Mucosa of stomach (tissue), 1 donor: ENCODE results near the gene PLXDC2.

Source experiments
- H3K27me3 ChIP-seq: one replicate; pipeline ENCODE4 v1.7.0; 2013; ENCODE audit warnings: mild to moderate bottlenecking, low read length; ENCODE audit not compliant: control insufficient read depth, insufficient read depth
- H3K36me3 ChIP-seq: one replicate; pipeline ENCODE4 v1.7.0; 2013; ENCODE audit warnings: low read length; ENCODE audit not compliant: control insufficient read depth, insufficient read depth
- H3K4me1 ChIP-seq: one replicate; pipeline ENCODE4 v1.7.0; 2013; ENCODE audit warnings: mild to moderate bottlenecking, low read length; ENCODE audit not compliant: control insufficient read depth, insufficient read depth
- H3K4me3 ChIP-seq: one replicate; pipeline ENCODE4 v1.7.0; 2013; ENCODE audit warnings: low read length
- H3K9ac ChIP-seq: one replicate; pipeline ENCODE4 v1.7.0; 2013; ENCODE audit warnings: mild to moderate bottlenecking, low read length, moderate library complexity
- H3K9me3 ChIP-seq: one replicate; pipeline ENCODE4 v1.7.0; 2013; ENCODE audit warnings: mild to moderate bottlenecking, low read length, moderate library complexity; ENCODE audit not compliant: control insufficient read depth
- donor health status: Pancreatic carcinoma.

PLXDC2 gene

DNA sequence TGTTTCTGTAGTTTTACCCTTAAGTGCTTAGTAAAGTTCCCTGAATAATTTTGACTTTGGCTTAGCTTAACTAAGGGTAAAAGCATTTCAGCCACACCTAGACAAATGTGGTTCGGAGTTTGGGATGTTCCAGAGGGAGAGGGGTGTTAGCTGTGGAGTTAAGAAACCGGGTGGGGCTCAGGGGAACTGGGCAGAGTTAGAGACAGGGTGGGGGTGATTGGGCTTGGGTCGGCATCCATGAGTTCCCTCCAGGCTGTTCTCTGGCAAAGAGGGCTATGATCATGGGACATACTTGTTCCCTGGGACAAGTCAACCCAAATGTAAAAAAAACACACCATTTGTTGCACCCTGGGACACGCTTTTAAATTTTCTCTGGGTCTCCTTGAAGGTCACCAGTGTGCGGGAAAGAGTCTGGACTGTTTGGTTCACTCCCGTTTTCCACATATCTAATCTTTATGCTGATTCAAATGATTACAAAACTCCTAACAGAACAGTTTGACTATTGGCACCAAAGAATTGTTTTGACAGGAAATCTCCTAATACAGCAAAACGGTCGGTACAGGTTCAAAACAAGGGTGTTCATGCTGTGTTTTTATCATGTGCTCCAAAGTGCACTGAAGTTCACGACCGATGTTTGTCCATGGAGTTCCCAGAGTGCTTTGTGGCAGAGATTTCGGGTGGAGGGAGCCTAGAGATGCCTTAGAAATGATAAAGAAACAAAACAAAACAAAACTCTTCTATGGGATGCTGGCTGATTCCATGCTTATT lies 56.5 kb downstream of the PLXDC2 start:
- Histone ChIP-seq H3K27me3 (no peaks in the 10 kb centered on the region), H3K9ac (no peak overlapping the region), H3K4me1 (no peaks in the 10 kb centered on the region), H3K9me3 (no peaks in the 10 kb centered on the region), H3K36me3 (no peaks in the 10 kb centered on the region), H3K4me3 (no peak overlapping the region)

DNA sequence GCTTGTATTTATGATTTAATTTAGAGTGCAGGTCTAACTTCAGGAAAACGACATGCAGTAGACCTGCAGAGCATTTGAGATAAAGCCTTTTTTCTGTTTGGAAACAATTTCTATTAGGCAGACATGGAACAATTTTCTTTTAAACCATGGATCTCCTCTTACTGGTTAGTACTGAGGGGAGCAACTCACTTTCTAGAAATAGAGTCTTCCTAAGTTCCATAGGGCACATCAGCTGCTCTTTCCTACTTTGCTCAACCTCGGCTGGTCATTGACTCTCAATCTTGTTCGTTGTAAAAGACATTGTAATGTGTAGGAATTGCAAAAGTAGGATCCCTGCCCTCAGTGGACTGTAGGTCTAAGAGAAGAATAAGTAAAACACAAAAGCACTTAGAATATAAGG lies 58.0 kb downstream of the PLXDC2 start:
- Histone ChIP-seq H3K4me1 (no peaks in the 10 kb centered on the region), H3K9me3 (no peaks in the 10 kb centered on the region), H3K9ac (no peak overlapping the region), H3K36me3 (no peaks in the 10 kb centered on the region), H3K4me3 (no peak overlapping the region), H3K27me3 (no peaks in the 10 kb centered on the region)

DNA sequence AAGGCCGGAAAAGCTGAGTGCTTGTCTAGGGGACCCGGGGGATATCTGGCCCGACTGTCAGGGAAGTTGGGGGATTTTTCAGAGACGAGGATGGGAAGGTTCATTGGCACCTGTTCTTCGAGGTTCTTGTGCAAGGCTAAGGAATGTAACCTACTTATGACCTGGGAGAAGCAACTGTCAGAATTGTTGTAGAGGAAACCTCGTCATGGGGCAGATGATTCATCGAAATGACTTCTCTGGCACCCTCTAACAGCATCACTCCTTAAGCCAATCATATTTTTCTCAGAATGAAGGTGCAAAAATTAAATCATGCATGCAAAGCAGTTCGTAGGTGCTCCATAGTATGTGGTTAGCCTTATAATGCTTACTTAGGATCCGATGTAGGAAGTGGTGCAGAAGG lies 58.6 kb downstream of the PLXDC2 start:
- no peaks in the 10 kb centered on the region for H3K4me1 ChIP-seq
- H3K36me3 ChIP-seq: no peaks in the 10 kb centered on the region
- H3K4me3 ChIP-seq: no peak overlapping the region
- no peak overlapping the region for H3K9ac ChIP-seq
- H3K9me3 ChIP-seq: no peaks in the 10 kb centered on the region
- no peaks in the 10 kb centered on the region for H3K27me3 ChIP-seq

DNA sequence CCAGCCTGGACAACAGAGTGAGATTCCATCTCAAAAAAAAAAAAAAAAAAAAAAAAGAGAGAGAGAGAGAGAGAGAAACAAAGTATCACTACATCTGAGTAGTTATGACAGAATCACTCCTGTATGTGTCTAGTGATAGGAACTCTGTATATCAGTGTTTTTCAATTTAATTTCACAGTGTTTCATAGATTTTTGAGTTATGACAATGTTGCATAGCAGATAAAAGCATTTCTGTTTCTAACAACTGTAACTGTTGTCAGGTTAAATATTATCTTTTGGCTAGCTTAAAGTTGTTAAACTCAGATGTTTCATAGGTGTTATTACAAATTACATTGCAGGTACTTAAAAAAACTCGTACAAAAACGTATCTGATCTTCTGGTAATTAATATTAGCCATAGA lies 60.3 kb downstream of the PLXDC2 start:
- no peaks in the 10 kb centered on the region for H3K4me1 ChIP-seq
- H3K9me3 ChIP-seq: no peaks in the 10 kb centered on the region
- H3K36me3 ChIP-seq: no peaks in the 10 kb centered on the region
- no peaks in the 10 kb centered on the region for H3K27me3 ChIP-seq
- H3K4me3 ChIP-seq: no peak overlapping the region
- no peak overlapping the region for H3K9ac ChIP-seq

DNA sequence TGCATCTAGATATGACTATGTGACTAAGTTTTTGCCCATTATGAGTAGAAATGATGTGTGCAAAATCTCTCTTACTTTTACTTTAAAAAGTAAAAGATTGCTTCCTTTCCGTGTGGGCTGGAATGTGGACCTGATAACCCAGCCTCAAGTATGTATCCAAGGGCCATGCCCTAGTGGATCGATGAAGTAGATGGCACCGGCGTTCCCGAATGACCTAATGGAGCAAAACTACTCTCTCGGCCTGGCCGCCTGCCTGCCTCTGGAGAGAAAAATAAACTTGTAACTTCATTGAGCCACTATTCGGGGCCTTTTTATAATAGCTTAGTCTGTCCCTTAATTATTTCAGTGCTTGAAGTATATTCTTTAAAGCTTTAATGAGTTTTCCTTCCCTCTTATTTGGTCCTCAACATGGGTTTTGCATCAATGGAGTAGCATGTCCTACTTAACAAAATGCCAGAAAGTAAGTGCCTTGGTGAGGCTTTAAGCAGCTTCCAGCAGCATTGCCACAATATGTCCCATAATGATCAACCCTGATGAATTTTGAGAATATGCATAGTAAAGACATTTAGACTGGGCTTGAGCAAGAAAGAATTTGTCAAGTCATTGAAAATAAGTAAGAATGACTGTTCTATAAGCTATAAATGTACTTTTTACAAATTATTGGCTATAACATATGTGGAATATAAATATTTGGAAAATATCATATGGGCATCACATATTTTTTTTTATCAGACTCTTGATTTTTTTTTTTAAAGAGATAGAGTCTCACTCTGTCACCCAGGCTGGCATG lies 61.4 kb downstream of the PLXDC2 start:
- H3K4me1 ChIP-seq: no peaks in the 10 kb centered on the region
- H3K4me3 ChIP-seq: no peak overlapping the region
- no peaks in the 10 kb centered on the region for H3K9me3 ChIP-seq
- no peaks in the 10 kb centered on the region for H3K27me3 ChIP-seq
- no peaks in the 10 kb centered on the region for H3K36me3 ChIP-seq
- no peak overlapping the region for H3K9ac ChIP-seq

DNA sequence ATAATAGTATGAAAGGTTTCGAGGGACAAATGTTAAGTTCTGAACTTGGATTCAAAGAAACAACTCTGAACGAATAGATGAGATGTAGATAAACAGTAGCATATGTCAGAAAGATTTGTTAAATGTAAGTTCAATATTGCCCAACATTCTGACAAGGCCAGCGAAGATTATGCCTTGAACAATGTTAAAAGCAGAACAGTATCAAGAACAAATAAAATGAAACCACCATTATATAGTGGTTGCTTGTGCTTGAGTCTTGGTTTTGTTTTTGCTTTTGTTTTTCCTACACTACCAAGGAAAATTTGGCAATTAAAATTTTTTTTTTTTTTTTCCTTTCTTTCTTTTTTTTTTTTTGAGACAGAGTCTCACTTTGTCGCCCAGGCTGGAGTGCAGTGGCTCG lies 66.4 kb downstream of the PLXDC2 start:
- Histone ChIP-seq H3K4me1 (no peaks in the 10 kb centered on the region), H3K9ac (no peak overlapping the region), H3K36me3 (no peaks in the 10 kb centered on the region), H3K27me3 (no peaks in the 10 kb centered on the region), H3K4me3 (no peak overlapping the region), H3K9me3 (no peaks in the 10 kb centered on the region)

DNA sequence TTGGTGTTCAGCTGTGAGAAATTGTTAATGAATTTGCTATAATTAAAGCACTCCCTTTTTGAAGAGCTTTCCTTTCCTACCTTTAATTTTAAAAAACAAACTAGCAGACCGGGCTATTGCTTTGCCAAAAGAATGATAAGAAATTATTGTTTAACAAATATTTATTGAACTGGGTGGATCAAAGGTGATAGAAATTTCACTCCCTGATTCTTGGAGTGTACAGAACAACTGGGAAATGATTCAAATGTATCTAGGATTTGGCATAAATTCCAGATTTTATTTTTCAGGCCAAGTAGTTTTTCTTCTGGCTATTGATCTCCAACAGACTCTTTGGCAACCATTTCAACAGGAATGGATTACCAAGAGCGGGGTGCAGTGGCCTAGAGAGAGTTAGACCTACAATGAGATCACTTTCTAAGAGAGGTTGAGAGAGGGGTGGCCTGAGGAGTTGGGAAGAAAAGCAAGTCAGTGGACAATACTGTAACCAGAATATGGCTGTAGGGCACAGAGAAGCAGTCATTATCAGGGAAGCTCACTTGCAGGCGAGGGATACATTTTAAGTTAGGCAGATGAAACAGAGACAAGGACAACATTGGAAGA lies 71.9 kb downstream of the PLXDC2 start:
- Histone ChIP-seq H3K4me3 (no peak overlapping the region), H3K9ac (no peak overlapping the region), H3K9me3 (no peaks in the 10 kb centered on the region), H3K27me3 (no peaks in the 10 kb centered on the region), H3K36me3 (no peaks in the 10 kb centered on the region), H3K4me1 (peaks cover 4% of the 10 kb centered on the region)

DNA sequence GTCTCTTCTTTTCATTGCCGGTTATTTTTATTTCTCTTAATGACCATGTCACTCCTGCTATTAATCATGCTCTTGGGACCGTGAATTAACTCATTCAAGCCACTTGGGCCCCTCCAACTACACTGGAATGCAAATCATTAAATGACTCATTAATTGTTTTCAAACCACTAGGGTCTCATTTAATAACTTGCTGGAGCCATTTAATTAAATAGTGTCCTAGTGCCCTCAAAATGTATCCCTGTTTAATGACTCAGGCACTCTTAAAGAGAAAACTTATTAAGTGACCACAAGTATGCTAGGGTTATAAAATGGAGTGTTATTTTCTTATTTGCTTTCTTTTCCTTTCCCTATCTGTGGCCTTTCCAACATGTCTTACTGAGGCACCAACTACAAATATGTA lies 73.0 kb downstream of the PLXDC2 start:
- Histone ChIP-seq H3K36me3 (no peaks in the 10 kb centered on the region), H3K4me1 (peaks cover 4% of the 10 kb centered on the region), H3K9ac (no peak overlapping the region), H3K27me3 (no peaks in the 10 kb centered on the region), H3K4me3 (no peak overlapping the region), H3K9me3 (no peaks in the 10 kb centered on the region)

DNA sequence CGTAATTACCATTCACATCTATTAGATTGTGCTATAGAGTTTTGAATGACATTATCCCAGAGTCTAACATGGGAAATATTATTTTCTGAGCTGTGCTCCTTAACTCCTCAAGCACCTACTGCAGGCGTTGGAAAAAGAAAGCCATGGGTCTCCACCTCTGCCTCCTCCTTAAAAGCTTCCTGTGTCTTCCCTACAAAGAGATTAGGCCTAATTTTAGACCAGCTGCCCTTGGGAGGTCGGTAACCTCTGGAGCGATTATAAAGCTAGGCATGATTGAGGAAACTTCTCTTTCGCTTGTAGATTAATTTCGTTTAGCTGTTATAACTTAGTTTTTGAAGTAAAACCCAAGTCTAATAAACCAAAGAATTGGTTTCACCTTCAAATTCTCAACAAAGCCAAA lies 75.2 kb downstream of the PLXDC2 start:
- H3K36me3 ChIP-seq: no peaks in the 10 kb centered on the region

DNA sequence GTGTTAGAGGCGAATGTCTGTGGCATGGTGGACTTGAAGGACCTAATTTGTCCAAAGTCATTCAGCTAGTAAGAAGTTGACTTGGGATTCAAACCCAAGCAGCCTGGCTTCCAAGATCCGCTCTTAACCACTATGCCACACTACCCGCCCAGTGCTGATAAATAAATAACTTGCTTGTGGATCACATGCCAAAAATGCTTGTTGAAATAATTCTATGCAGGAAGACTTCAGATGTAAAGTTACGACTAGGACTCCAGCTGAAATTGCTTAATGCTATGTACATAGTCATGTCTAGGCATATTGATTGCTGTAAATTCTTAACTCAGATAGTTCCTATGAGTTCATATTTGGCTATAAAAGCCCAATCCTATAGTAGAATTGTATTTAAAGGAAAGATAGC lies 76.0 kb downstream of the PLXDC2 start:
- no peak overlapping the region for H3K4me3 ChIP-seq
- H3K36me3 ChIP-seq: no peaks in the 10 kb centered on the region
- H3K9me3 ChIP-seq: no peaks in the 10 kb centered on the region
- no peak overlapping the region for H3K9ac ChIP-seq
- peaks cover 4% of the 10 kb centered on the region for H3K4me1 ChIP-seq
- no peaks in the 10 kb centered on the region for H3K27me3 ChIP-seq

More for the DNA sequence above, 75.2 kb downstream of the PLXDC2 start:
- no peak overlapping the region for H3K9ac ChIP-seq
- H3K4me1 ChIP-seq: peaks cover 4% of the 10 kb centered on the region
- no peak overlapping the region for H3K4me3 ChIP-seq
- no peaks in the 10 kb centered on the region for H3K9me3 ChIP-seq
- H3K27me3 ChIP-seq: no peaks in the 10 kb centered on the region

DNA sequence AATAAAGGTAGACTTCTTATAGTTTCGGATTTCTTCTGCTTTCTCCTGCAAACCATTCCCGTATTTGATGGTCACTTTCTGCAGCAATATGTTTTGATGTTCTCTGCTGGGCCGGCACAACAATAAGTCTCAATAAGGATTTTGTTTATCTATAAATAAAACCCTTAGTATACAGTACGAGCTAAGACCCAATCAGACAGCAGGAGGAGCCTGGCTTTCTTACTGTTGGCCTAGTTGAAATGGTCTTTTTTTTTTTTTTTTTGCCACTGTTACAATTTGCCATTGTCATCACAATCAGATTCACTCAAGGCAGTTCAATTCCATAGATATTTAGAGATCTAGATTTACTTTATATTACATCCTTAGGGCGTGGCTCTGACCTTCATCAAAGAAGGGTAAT lies 76.4 kb downstream of the PLXDC2 start:
- Histone ChIP-seq H3K27me3 (no peaks in the 10 kb centered on the region), H3K36me3 (no peaks in the 10 kb centered on the region), H3K4me1 (peaks cover 4% of the 10 kb centered on the region), H3K9me3 (no peaks in the 10 kb centered on the region), H3K4me3 (no peak overlapping the region), H3K9ac (no peak overlapping the region)

DNA sequence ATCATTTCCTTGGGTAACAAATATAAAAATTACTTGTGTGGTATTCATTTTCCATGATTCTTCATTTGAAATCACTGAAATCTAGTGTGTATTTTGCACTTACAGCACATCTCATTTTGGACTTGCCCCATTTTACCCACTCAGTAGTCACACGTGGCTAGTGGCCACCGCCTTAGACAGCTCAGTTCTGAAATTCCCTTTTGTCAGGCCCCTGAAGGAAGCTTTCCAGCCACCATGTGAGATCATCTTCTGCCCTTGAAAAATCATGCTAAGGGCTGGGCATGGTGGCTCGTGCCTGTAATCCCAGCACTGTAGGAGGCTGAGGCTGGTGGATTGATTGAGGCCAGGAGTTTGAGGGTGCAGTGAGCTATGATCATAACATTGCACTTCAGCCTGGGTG lies 79.3 kb downstream of the PLXDC2 start:
- H3K4me1 ChIP-seq: no peaks in the 10 kb centered on the region
- no peak overlapping the region for H3K9ac ChIP-seq
- no peak overlapping the region for H3K4me3 ChIP-seq
- H3K9me3 ChIP-seq: no peaks in the 10 kb centered on the region
- no peaks in the 10 kb centered on the region for H3K36me3 ChIP-seq
- no peaks in the 10 kb centered on the region for H3K27me3 ChIP-seq
